Testis (tissue), 3 donors: Measurements from ENCODE around the gene MS4A15. TPM values are rescaled to one million over a fixed set of nuclear protein-coding genes. Genes with fewer than 3 reads are reported as not detected.

ENCODE experiments used
- DNase-seq: peaks from one replicate; pipeline ENCODE4 v3.0.0-alpha.2; 2019
- H3K27ac ChIP-seq, 2 donors: fragments of 200-600 bp; sonication (generic); one replicate each; pipeline ENCODE4 v1.5.1; 2019
- H3K27me3 ChIP-seq: fragments of 200-600 bp; sonication (generic); one replicate; pipeline ENCODE4 v1.5.1; 2019
- H3K36me3 ChIP-seq: fragments of 200-600 bp; sonication (generic); one replicate; pipeline ENCODE4 v1.5.1; 2017; ENCODE audit warnings: low read depth; ENCODE audit errors: missing control alignments
- H3K4me1 ChIP-seq: fragments of 200-600 bp; sonication (generic); one replicate; pipeline ENCODE4 v1.5.1; 2019
- H3K4me3 ChIP-seq, 2 donors: fragments of 200-600 bp; sonication (generic); one replicate each; pipeline ENCODE4 v1.5.1; 2017 to 2019
- H3K9me3 ChIP-seq: fragments of 200-600 bp; sonication (generic); one replicate; pipeline ENCODE4 v1.5.1; 2017
- POLR2A ChIP-seq: fragments of 450-650 bp; IDR thresholded peaks from one replicate; pipeline ENCODE4 v1.6.1; 2017; ENCODE audit warnings: antibody characterized with exemption, mild to moderate bottlenecking, moderate library complexity
- WGBS, 2 donors: methylation state at CpG; one replicate each; pipeline ENCODE4 v1.1.5; 2018; 5-methylcytosine and 5-hydroxymethylcytosine counted together
- intact Hi-C: fragments of 100-400 bp; cut with DNase I; formaldehyde crosslinking; loops from one replicate; pipeline ENCODE4 v1.15.1; 2023; ENCODE audit warnings: low total_unique reads
- polyA plus RNA-seq: library from polyadenylated mRNA; stranded (reverse); fragments of 350-450 nt; fragmentation: Illumina TruSeq; extraction: RNeasy Lipid Tissue Mini Kit (QIAGEN cat#74804); gene quantifications from one replicate; pipeline ENCODE4 v1.2.3, GENCODE V29; 2014; ENCODE audit warnings: low read depth, low replicate concordance; ENCODE audit not compliant: insufficient read depth
- total RNA-seq, 2 donors: library from RNA; depleted of rRNA; stranded (reverse); fragments of >200 nt; gene quantifications; one replicate each; pipeline ENCODE4 v1.2.3, GENCODE V29; 2016
- TF ChIP-seq, protein P1 (sequence below), 3 experiments: fragments of 450-650 bp in 2 of 3; fragments of 200-600 bp in 1 of 3; sonication (generic) in 1 of 3; IDR thresholded peaks; one replicate each; pipeline ENCODE4 v1.5.1; 2016 to 2019; ENCODE audit warnings: antibody characterized with exemption in 3 of 3, mild to moderate bottlenecking in 2 of 3, moderate library complexity in 1 of 3

Gene MS4A15
- total and polyA plus RNA-seq, 3 donors from 2014 or later: 0.31 to 0.82 (median 0.56) TPM

GRCh38 chr11:60809249-60809648 lies 52.6 kb downstream of the MS4A15 start:
- 83 to 87% methylated on average over 3 of the region's 3 CpGs for WGBS, 2 donors
- no peak overlapping the region for H3K27ac ChIP-seq
- TF ChIP-seq, protein P1, sequence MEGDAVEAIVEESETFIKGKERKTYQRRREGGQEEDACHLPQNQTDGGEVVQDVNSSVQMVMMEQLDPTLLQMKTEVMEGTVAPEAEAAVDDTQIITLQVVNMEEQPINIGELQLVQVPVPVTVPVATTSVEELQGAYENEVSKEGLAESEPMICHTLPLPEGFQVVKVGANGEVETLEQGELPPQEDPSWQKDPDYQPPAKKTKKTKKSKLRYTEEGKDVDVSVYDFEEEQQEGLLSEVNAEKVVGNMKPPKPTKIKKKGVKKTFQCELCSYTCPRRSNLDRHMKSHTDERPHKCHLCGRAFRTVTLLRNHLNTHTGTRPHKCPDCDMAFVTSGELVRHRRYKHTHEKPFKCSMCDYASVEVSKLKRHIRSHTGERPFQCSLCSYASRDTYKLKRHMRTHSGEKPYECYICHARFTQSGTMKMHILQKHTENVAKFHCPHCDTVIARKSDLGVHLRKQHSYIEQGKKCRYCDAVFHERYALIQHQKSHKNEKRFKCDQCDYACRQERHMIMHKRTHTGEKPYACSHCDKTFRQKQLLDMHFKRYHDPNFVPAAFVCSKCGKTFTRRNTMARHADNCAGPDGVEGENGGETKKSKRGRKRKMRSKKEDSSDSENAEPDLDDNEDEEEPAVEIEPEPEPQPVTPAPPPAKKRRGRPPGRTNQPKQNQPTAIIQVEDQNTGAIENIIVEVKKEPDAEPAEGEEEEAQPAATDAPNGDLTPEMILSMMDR (IDR thresholded peaks at IDR 0.05): no peak
- no peak for TF ChIP-seq POLR2A
- H3K27me3 ChIP-seq: no peaks in the 10 kb centered on the region
- DNase-seq: no peak
- intact Hi-C loops: no loop called here
- H3K4me3 ChIP-seq: no peak overlapping the region
- no peaks in the 10 kb centered on the region for H3K4me1 ChIP-seq
- no peaks in the 10 kb centered on the region for H3K36me3 ChIP-seq
- no peaks in the 10 kb centered on the region for H3K9me3 ChIP-seq

DNA sequence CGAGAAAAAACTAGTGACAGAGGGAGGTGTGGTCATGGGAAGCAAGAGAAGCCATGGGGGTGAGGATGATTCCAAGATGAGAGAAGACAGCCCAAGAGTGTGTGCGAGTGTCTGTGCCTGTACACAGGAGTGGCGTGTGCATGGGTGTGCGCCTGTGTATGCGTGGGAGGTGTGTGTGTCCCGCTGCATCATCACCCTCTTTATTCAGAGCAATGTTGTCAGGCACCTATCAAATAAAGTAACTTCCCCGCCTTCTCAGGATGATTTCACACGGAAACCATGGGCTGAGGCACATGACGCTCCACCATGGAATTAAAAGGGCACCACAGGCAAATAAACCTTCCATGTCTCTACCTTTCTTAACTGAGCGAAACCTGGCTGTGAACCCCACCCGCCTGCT lies 53.0 kb downstream of the MS4A15 start:
- 92 to 93% methylated on average over 11 of the region's 11 CpGs for WGBS, 2 donors
- intact Hi-C loops: no loop called here
- TF ChIP-seq POLR2A: no peak
- TF ChIP-seq, protein P1 (IDR thresholded peaks at IDR 0.05): no peak

DNA sequence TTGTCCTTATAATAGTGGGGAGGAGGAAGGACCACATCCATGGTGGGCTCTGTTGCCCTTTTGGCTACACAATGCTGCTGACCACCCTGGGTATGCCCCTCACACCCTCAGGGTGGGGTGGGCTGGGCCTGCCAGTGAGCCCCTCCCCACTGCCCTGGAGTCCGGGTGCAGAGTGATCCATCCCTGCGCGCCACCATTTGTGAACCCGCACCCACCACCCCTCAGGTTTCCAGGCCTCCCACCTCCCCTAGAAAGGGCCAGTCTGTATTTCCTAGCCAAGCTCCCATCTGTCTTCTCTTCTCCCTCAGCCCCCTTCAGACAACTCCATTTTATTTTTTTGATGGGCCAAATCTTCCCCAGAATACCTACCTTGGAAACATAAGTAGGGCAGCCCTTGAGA lies 53.5 kb downstream of the MS4A15 start:
- 95 to 100% methylated on average over 4 of the region's 4 CpGs for WGBS, 2 donors
- no peak overlapping the region for H3K4me3 ChIP-seq
- no peak for DNase-seq
- H3K4me1 ChIP-seq: no peaks in the 10 kb centered on the region
- intact Hi-C loops: no loop called here
- no peaks in the 10 kb centered on the region for H3K9me3 ChIP-seq
- no peaks in the 10 kb centered on the region for H3K36me3 ChIP-seq
- TF ChIP-seq, protein P1 (IDR thresholded peaks at IDR 0.05): no peak
- no peak for TF ChIP-seq POLR2A
- no peaks in the 10 kb centered on the region for H3K27me3 ChIP-seq
- H3K27ac ChIP-seq: no peak overlapping the region

More for the DNA sequence above, 53.0 kb downstream of the MS4A15 start:
- Histone ChIP-seq H3K9me3 (no peaks in the 10 kb centered on the region), H3K4me3 (no peak overlapping the region), H3K36me3 (no peaks in the 10 kb centered on the region), H3K27ac (no peak overlapping the region), H3K4me1 (no peaks in the 10 kb centered on the region), H3K27me3 (no peaks in the 10 kb centered on the region)
- DNase-seq: no peak

GRCh38 chr11:60810569-60810968 lies 53.9 kb downstream of the MS4A15 start:
- 62 to 67% methylated on average over 4 to 8 of the region's 8 CpGs for WGBS, 2 donors
- TF ChIP-seq, protein P1 (IDR thresholded peaks at IDR 0.05): no peak
- no peak for TF ChIP-seq POLR2A

DNA sequence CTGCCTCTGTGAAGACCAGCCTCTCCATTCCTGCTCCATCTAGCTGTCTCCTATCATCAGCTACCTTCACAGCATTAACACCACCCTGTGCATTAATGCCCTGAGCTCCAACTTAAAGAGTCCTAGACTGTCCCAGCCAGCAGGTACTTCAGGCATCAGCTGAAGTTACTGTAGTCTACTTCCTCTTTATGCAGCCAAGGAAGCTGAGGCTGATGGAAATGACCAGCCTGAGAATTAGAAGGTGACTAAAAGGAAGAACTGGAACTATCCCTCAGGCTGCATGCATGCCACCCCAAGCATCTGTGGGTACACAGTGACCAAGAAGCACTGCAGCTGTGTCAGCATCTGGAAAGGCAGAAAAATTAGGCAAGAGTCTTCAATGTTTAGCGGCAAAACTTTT lies 56.7 kb downstream of the MS4A15 start:
- intact Hi-C loops: no loop called here
- 93 to 94% methylated on average over 1 of the region's 1 CpG for WGBS, 2 donors
- no peaks in the 10 kb centered on the region for H3K4me1 ChIP-seq
- H3K27ac ChIP-seq: no peak overlapping the region
- H3K9me3 ChIP-seq: no peaks in the 10 kb centered on the region
- no peaks in the 10 kb centered on the region for H3K27me3 ChIP-seq
- no peak overlapping the region for H3K4me3 ChIP-seq
- no peak for DNase-seq
- TF ChIP-seq POLR2A: no peak
- TF ChIP-seq, protein P1 (IDR thresholded peaks at IDR 0.05): no peak
- no peaks in the 10 kb centered on the region for H3K36me3 ChIP-seq

More at GRCh38 chr11:60810569-60810968, 53.9 kb downstream of the MS4A15 start:
- Histone ChIP-seq H3K36me3 (no peaks in the 10 kb centered on the region), H3K9me3 (no peaks in the 10 kb centered on the region), H3K4me3 (no peak overlapping the region), H3K27ac (no peak overlapping the region), H3K27me3 (no peaks in the 10 kb centered on the region), H3K4me1 (no peaks in the 10 kb centered on the region)
- no peak for DNase-seq
- intact Hi-C loops: no loop called here
